ENCODE results near the gene THADA.

Gene THADA

DNA sequence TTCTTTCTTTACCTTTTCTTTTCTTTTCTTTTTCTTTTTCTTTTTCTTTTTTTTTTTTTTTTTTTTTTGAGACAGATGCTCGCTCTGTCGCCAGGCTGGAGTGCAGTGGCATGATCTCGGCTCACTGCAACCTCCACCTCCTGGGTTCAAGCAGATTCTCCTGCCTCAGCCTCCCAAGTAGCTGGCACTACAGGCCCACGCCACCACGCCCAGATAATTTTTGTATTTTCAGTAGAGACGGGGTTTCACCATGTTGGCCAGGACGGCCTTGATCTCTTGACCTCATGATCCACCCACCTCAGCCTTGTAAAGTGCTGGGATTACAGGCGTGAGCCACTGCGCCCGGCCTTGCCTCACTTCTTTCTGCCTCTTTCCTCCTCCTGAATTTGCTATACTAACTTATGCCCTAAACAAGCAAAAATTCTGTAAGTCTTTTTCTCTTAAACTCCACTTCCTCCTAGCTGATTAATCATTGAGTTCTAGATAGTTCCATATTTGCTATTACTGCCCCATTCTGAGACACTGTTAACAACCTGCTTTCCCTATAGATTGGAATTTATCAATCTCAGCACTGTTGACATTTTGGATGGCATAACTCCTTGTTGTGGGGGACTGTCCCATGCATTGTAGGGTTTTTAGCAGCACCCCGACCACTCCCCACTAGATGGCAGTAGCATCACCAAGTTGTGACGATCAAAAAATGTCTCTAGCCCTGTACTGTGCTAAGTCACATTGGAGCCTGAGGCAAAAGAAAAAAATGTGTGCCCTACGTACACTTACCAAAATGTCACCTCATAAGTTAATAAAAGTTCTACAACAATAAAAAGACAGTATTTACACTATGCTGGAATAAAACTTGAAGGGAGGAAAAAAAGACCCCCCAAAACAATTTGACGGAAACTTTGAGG is 16.4 kb upstream of the THADA start:
- POLR2A ChIA-PET: no interaction called here

DNA sequence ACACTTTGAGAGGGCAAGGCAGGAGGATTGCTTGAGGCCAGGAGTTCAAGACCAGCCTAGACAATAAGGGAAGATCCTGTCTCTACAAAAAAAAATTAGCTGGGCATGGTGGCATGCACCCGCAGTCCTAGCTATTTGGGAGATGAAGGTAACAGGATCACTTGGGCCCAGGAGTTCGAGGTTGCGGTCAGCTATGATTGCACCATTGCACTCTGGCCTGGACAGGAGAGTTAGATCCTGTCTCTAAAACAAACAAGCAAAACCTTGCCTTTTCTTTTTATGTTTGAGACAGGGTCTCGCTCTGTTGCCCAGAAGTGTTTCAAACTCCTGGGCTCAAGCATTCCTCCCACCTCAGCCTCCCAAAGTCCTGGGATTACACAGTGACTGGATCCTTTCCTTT is 14.5 kb upstream of the THADA start:
- no peaks in the 10 kb centered on the region for H3K4me1 ChIP-seq (ENCODE audit: control extremely low read depth in 1 of 4, control insufficient read depth in 4 of 4, insufficient read depth in 4 of 4, low read length in 3 of 4)
- ChIA-PET CTCF (interaction anchor here (1.2 to 3.4 kb wide), 3 partner anchors 13 to 752 kb away, joined by 4 to 35 read pairs (median 5); partner anchors contain the start of gene THADA), POLR2A (interaction anchor here (0.8 kb wide), 1 partner anchor 733 kb away, joined by 3 read pairs; no protein-coding TSS in a partner anchor)
- no peak overlapping the region for H3K4me3 ChIP-seq (ENCODE audit: control insufficient read depth in 1 of 7, extremely low read depth in 1 of 7, insufficient read depth in 4 of 7, low read depth in 2 of 7, low read length in 6 of 7)
- H3K36me3 ChIP-seq (ENCODE audit: control insufficient read depth in 4 of 4, insufficient read depth in 4 of 4, low read length in 3 of 4): no peaks in the 10 kb centered on the region
- 95% methylated on average over 4 of the region's 4 CpGs for WGBS (ENCODE audit: insufficient coverage)
- H3K27ac ChIP-seq (ENCODE audit: insufficient read depth in 1 of 2, low read depth in 1 of 2, low read length in 2 of 2, poor library complexity in 1 of 2, severe bottlenecking in 2 of 2): no peak overlapping the region
- no peaks in the 10 kb centered on the region for H3K9me3 ChIP-seq (ENCODE audit: control extremely low read depth in 1 of 5, control insufficient read depth in 4 of 5, insufficient read depth in 2 of 5, low read depth in 1 of 5, low read length in 4 of 5)
- no peaks in the 10 kb centered on the region for H3K27me3 ChIP-seq (replicated peaks in 2 of 5; ENCODE audit: control insufficient read depth in 4 of 5, insufficient read depth in 5 of 5, low read length in 4 of 5)
- no peak for DNase-seq

More for the DNA sequence above, 16.4 kb upstream of the THADA start:
- Histone ChIP-seq H3K27me3 (replicated peaks in 2 of 5; ENCODE audit: control insufficient read depth in 4 of 5, insufficient read depth in 5 of 5, low read length in 4 of 5) (no peaks in the 10 kb centered on the region), H3K4me1 (ENCODE audit: control extremely low read depth in 1 of 4, control insufficient read depth in 4 of 4, insufficient read depth in 4 of 4, low read length in 3 of 4) (no peaks in the 10 kb centered on the region), H3K9me3 (ENCODE audit: control extremely low read depth in 1 of 5, control insufficient read depth in 4 of 5, insufficient read depth in 2 of 5, low read depth in 1 of 5, low read length in 4 of 5) (no peaks in the 10 kb centered on the region), H3K4me3 (ENCODE audit: control insufficient read depth in 1 of 7, extremely low read depth in 1 of 7, insufficient read depth in 4 of 7, low read depth in 2 of 7, low read length in 6 of 7) (no peak overlapping the region), H3K27ac (ENCODE audit: insufficient read depth in 1 of 2, low read depth in 1 of 2, low read length in 2 of 2, poor library complexity in 1 of 2, severe bottlenecking in 2 of 2) (no peak overlapping the region), H3K36me3 (ENCODE audit: control insufficient read depth in 4 of 4, insufficient read depth in 4 of 4, low read length in 3 of 4) (no peaks in the 10 kb centered on the region)
- CTCF ChIA-PET: interaction anchor here (1.0 to 2.6 kb wide), 3 partner anchors 11 to 793 kb away, joined by 4 to 9 read pairs (median 5); no protein-coding TSS in a partner anchor
- 95% methylated on average over 4 of the region's 14 CpGs for WGBS (ENCODE audit: insufficient coverage)
- DNase-seq: peak; percentile 75 to 86 (median 81)

DNA sequence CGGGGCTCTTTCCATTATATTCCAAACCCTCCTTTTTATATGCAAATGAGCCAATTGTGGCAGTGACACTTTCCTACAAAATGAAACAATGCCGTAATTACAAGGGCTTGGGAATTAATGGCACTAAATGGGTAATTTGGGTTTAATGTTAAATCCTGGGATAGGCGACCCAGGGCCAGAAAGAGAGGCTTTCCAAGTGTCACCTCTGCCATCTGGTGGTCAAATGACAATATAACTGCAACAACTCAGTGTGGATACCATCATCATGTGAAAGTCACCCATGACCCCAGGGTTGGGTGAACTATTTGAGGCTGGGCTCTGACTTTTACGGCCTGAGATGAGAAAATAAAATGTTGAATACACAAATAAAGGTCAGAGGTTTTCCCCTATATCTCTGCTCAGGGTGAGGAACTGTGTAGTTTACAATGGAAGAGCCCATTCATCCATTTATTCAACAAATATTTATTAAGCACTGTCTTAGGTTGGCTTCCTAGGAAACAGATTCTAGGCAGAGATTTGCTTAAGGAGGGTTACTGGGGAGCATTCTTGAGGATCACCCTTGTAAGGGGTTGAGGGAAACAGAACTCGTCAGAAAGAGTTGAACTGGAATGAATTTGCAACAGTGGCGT is 13.6 kb upstream of the THADA start:
- 92% methylated on average over 2 of the region's 6 CpGs for WGBS (ENCODE audit: insufficient coverage)
- Histone ChIP-seq H3K9me3 (ENCODE audit: control extremely low read depth in 1 of 5, control insufficient read depth in 4 of 5, insufficient read depth in 2 of 5, low read depth in 1 of 5, low read length in 4 of 5) (no peaks in the 10 kb centered on the region), H3K4me3 (ENCODE audit: control insufficient read depth in 1 of 7, extremely low read depth in 1 of 7, insufficient read depth in 4 of 7, low read depth in 2 of 7, low read length in 6 of 7) (no peak overlapping the region), H3K4me1 (ENCODE audit: control extremely low read depth in 1 of 4, control insufficient read depth in 4 of 4, insufficient read depth in 4 of 4, low read length in 3 of 4) (no peaks in the 10 kb centered on the region), H3K36me3 (ENCODE audit: control insufficient read depth in 4 of 4, insufficient read depth in 4 of 4, low read length in 3 of 4) (no peaks in the 10 kb centered on the region), H3K27ac (ENCODE audit: insufficient read depth in 1 of 2, low read depth in 1 of 2, low read length in 2 of 2, poor library complexity in 1 of 2, severe bottlenecking in 2 of 2) (no peak overlapping the region), H3K27me3 (replicated peaks in 2 of 5; ENCODE audit: control insufficient read depth in 4 of 5, insufficient read depth in 5 of 5, low read length in 4 of 5) (no peaks in the 10 kb centered on the region)
- CTCF ChIA-PET: interaction anchor here (1.0 to 3.4 kb wide), 6 partner anchors 12 to 796 kb away, joined by 3 to 35 read pairs (median 4); partner anchors contain the start of gene THADA
- POLR2A ChIA-PET: no interaction called here
- peak; percentile 45 to 68 (median 58) for DNase-seq

DNA sequence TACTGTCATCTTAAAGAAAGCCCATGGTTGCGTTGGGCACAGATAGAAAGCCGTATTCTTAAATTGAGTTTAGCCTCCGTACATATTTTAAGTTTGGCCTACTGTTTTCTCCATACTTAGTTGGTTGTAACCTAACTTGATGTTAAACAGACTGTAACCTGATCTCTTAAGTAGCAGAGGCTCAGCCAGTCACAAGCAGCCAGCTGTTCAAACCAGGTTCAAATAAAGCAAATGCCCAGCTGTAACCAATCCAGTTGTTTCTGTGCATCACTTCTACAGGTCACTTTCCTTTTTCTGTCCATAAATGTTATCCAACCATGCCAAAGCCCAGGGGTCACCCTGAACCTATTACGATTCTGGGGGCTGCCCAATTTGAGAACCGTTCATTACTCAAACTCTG is 10.0 kb upstream of the THADA start:
- no peaks in the 10 kb centered on the region for H3K4me1 ChIP-seq (ENCODE audit: control extremely low read depth in 1 of 4, control insufficient read depth in 4 of 4, insufficient read depth in 4 of 4, low read length in 3 of 4)
- DNase-seq: no peak
- POLR2A ChIA-PET: no interaction called here
- no peak overlapping the region for H3K4me3 ChIP-seq (ENCODE audit: control insufficient read depth in 1 of 7, extremely low read depth in 1 of 7, insufficient read depth in 4 of 7, low read depth in 2 of 7, low read length in 6 of 7)
- CTCF ChIA-PET: interaction anchor here (1.0 to 3.0 kb wide), 5 partner anchors 9 to 658 kb away, joined by 3 to 18 read pairs (median 4); partner anchors contain the start of gene THADA
- H3K27ac ChIP-seq (ENCODE audit: insufficient read depth in 1 of 2, low read depth in 1 of 2, low read length in 2 of 2, poor library complexity in 1 of 2, severe bottlenecking in 2 of 2): no peak overlapping the region
- 98% methylated on average over 3 of the region's 5 CpGs for WGBS (ENCODE audit: insufficient coverage)
- no peaks in the 10 kb centered on the region for H3K9me3 ChIP-seq (ENCODE audit: control extremely low read depth in 1 of 5, control insufficient read depth in 4 of 5, insufficient read depth in 2 of 5, low read depth in 1 of 5, low read length in 4 of 5)
- H3K27me3 ChIP-seq (replicated peaks in 2 of 5; ENCODE audit: control insufficient read depth in 4 of 5, insufficient read depth in 5 of 5, low read length in 4 of 5): no peaks in the 10 kb centered on the region
- H3K36me3 ChIP-seq (ENCODE audit: control insufficient read depth in 4 of 4, insufficient read depth in 4 of 4, low read length in 3 of 4): no peaks in the 10 kb centered on the region

DNA sequence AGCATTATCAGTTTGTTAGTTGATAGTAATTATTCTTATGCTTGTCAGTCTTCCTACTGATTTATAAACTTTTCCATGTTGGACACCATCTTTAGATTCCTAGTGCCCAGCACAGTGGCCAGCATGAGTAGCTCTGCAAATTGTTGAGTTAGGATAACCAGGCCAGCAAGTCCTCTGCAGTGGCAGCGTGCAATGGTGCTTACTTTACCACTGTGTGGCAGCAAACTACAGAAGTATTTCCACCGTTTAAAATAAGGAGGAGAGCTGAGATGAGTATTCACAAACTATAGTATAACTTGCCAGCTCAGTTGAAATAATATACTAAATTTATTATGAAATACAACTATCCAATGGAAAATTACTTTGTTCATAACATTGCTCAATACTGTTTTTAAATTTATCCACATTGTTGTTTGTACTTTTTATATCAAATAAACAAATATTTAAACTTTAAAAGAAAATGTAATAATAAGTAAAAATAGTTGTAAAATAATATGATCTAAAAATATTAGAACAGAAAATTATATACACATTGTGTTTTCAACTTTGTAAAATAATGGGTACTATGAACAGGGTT is 9.3 kb upstream of the THADA start:
- H3K27ac ChIP-seq (ENCODE audit: insufficient read depth in 1 of 2, low read depth in 1 of 2, low read length in 2 of 2, poor library complexity in 1 of 2, severe bottlenecking in 2 of 2): no peak overlapping the region
- no peaks in the 10 kb centered on the region for H3K27me3 ChIP-seq (replicated peaks in 2 of 5; ENCODE audit: control insufficient read depth in 4 of 5, insufficient read depth in 5 of 5, low read length in 4 of 5)
- no peak overlapping the region for H3K4me3 ChIP-seq (ENCODE audit: control insufficient read depth in 1 of 7, extremely low read depth in 1 of 7, insufficient read depth in 4 of 7, low read depth in 2 of 7, low read length in 6 of 7)
- WGBS (ENCODE audit: insufficient coverage): 38% methylated on average over 1 of the region's 2 CpGs
- ChIA-PET POLR2A (interaction anchor here (0.7 kb wide), 1 partner anchor 9 kb away, joined by 3 read pairs; the partner anchor contains the start of gene THADA), CTCF (interaction anchor here (0.8 to 3.0 kb wide), 5 partner anchors 8 to 657 kb away, joined by 3 to 18 read pairs (median 4); partner anchors contain the start of gene THADA)
- H3K9me3 ChIP-seq (ENCODE audit: control extremely low read depth in 1 of 5, control insufficient read depth in 4 of 5, insufficient read depth in 2 of 5, low read depth in 1 of 5, low read length in 4 of 5): no peaks in the 10 kb centered on the region
- DNase-seq: peak; percentile 30 to 65 (median 60)
- H3K4me1 ChIP-seq (ENCODE audit: control extremely low read depth in 1 of 4, control insufficient read depth in 4 of 4, insufficient read depth in 4 of 4, low read length in 3 of 4): no peaks in the 10 kb centered on the region
- no peaks in the 10 kb centered on the region for H3K36me3 ChIP-seq (ENCODE audit: control insufficient read depth in 4 of 4, insufficient read depth in 4 of 4, low read length in 3 of 4)

DNA sequence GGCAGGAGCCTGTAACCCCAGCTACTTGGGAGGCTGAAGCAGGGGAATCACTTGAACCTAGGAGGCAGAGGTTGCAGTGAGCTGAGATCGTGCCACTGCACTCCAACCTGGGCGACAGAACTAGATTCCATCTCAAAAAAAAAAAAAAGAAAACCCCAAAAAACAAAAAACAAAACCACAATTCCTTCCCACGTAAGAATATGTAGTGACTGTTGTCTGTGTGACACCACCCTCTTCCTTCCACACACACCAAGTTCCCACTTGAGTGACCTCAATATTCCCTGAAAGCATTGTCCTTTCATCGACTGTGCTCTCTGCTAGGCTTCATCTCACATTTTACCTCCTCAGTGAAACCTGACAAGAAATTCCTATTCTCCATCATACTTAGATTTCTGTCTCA is 8.8 kb upstream of the THADA start:
- ChIA-PET CTCF (interaction anchor here (0.8 to 3.0 kb wide), 3 partner anchors 8 to 12 kb away, joined by 3 to 18 read pairs (median 4); partner anchors contain the start of gene THADA), POLR2A (no interaction called here)
- WGBS (ENCODE audit: insufficient coverage): 80% methylated on average over 1 of the region's 4 CpGs

More for the DNA sequence above, 8.8 kb upstream of the THADA start:
- no peak for DNase-seq
- Histone ChIP-seq H3K27me3 (replicated peaks in 2 of 5; ENCODE audit: control insufficient read depth in 4 of 5, insufficient read depth in 5 of 5, low read length in 4 of 5) (no peaks in the 10 kb centered on the region), H3K4me3 (ENCODE audit: control insufficient read depth in 1 of 7, extremely low read depth in 1 of 7, insufficient read depth in 4 of 7, low read depth in 2 of 7, low read length in 6 of 7) (no peak overlapping the region), H3K9me3 (ENCODE audit: control extremely low read depth in 1 of 5, control insufficient read depth in 4 of 5, insufficient read depth in 2 of 5, low read depth in 1 of 5, low read length in 4 of 5) (no peaks in the 10 kb centered on the region), H3K27ac (ENCODE audit: insufficient read depth in 1 of 2, low read depth in 1 of 2, low read length in 2 of 2, poor library complexity in 1 of 2, severe bottlenecking in 2 of 2) (no peak overlapping the region), H3K36me3 (ENCODE audit: control insufficient read depth in 4 of 4, insufficient read depth in 4 of 4, low read length in 3 of 4) (no peaks in the 10 kb centered on the region), H3K4me1 (ENCODE audit: control extremely low read depth in 1 of 4, control insufficient read depth in 4 of 4, insufficient read depth in 4 of 4, low read length in 3 of 4) (no peaks in the 10 kb centered on the region)

All from common myeloid progenitor, CD34-positive (primary cell).